H9 (cell line): Measurements from ENCODE around the gene TMEM191C. TPM values are rescaled to one million over a fixed set of nuclear protein-coding genes. Genes with fewer than 3 reads are reported as not detected.
"Not testable (repeated sequence)": the region's sequence is repeated elsewhere in the genome, so short reads cannot be mapped to it uniquely, and the experiment has no call there.

Experiments
- DNase-seq: peaks from one replicate; pipeline ENCODE4 v3.0.0-alpha.2; 2017
- H2AFZ ChIP-seq: one replicate; pipeline ENCODE4 v1.6.1; 2013; ENCODE audit warnings: mild to moderate bottlenecking, low read length, control low read depth, moderate library complexity
- H2AK5ac ChIP-seq: 2 replicates; pipeline ENCODE4 v1.6.1; 2013; ENCODE audit warnings: low read length, control low read depth, mixed read lengths; ENCODE audit not compliant: insufficient read length
- H2BK120ac ChIP-seq: one replicate; pipeline ENCODE4 v1.6.1; 2013; ENCODE audit warnings: low read depth, mild to moderate bottlenecking, low read length, control low read depth, inconsistent platforms; ENCODE audit not compliant: poor library complexity, severe bottlenecking
- H2BK12ac ChIP-seq: 2 replicates; pipeline ENCODE4 v1.6.1; 2013; ENCODE audit warnings: low read length, control low read depth, mixed read lengths, low read depth; ENCODE audit not compliant: insufficient read length
- H2BK15ac ChIP-seq: 2 replicates; pipeline ENCODE4 v1.6.1; 2013; ENCODE audit warnings: low read depth, low read length, control low read depth
- H2BK20ac ChIP-seq: one replicate; pipeline ENCODE4 v1.6.1; 2013; ENCODE audit warnings: low read depth, mild to moderate bottlenecking, low read length, control low read depth, inconsistent platforms; ENCODE audit not compliant: poor library complexity, severe bottlenecking
- H2BK5ac ChIP-seq: 2 replicates; pipeline ENCODE4 v1.6.1; 2013; ENCODE audit warnings: low read length, control low read depth, mixed read lengths; ENCODE audit not compliant: insufficient read length
- H3K14ac ChIP-seq: 2 replicates; pipeline ENCODE4 v1.6.1; 2013; ENCODE audit warnings: low read length, control low read depth; ENCODE audit not compliant: insufficient read depth
- H3K18ac ChIP-seq: 2 replicates; pipeline ENCODE4 v1.6.1; 2013; ENCODE audit warnings: low read depth, mild to moderate bottlenecking, mixed read lengths, low read length, control low read depth; ENCODE audit not compliant: insufficient read length
- H3K23ac ChIP-seq: 2 replicates; pipeline ENCODE4 v1.6.1; 2013; ENCODE audit warnings: low read length, control low read depth, mixed read lengths, low read depth; ENCODE audit not compliant: insufficient read length
- H3K23me2 ChIP-seq: 2 replicates; pipeline ENCODE4 v1.6.1; 2013; ENCODE audit warnings: low read depth, mild to moderate bottlenecking, mixed read lengths, low read length, control low read depth; ENCODE audit not compliant: insufficient read length, poor library complexity, severe bottlenecking
- H3K27ac ChIP-seq: 2 replicates; pipeline ENCODE4 v1.5.1; 2013; ENCODE audit warnings: low read length, control low read depth, mixed read lengths, low read depth; ENCODE audit not compliant: insufficient read length
- H3K27me3 ChIP-seq: 2 replicates; pipeline ENCODE4 v1.6.1; 2013; ENCODE audit warnings: low read length, control low read depth, inconsistent platforms; ENCODE audit not compliant: insufficient read depth
- H3K4ac ChIP-seq: 2 replicates; pipeline ENCODE4 v1.6.1; 2013; ENCODE audit warnings: low read depth, mild to moderate bottlenecking, control low read depth, inconsistent platforms, low read length, moderate library complexity
- H3K4me1 ChIP-seq: 2 replicates; pipeline ENCODE4 v1.6.1; 2013; ENCODE audit warnings: low read length, control low read depth, inconsistent platforms; ENCODE audit not compliant: insufficient read depth
- H3K4me2 ChIP-seq: 2 replicates; pipeline ENCODE4 v1.6.1; 2013; ENCODE audit warnings: low read length, control low read depth, mixed read lengths; ENCODE audit not compliant: insufficient read length, insufficient read depth
- H3K56ac ChIP-seq: 2 replicates; pipeline ENCODE4 v1.6.1; 2013; ENCODE audit warnings: low read depth, mild to moderate bottlenecking, mixed read lengths, low read length, control low read depth; ENCODE audit not compliant: insufficient read length
- H3K79me1 ChIP-seq: 2 replicates; pipeline ENCODE4 v1.6.1; 2013; ENCODE audit warnings: low read depth, mild to moderate bottlenecking, moderate library complexity, low read length, control low read depth, inconsistent platforms; ENCODE audit not compliant: insufficient read depth, poor library complexity, severe bottlenecking
- H3K79me2 ChIP-seq: 2 replicates; pipeline ENCODE4 v1.6.1; 2013; ENCODE audit warnings: low read length, control low read depth, inconsistent platforms; ENCODE audit not compliant: insufficient read depth
- H3K9ac ChIP-seq: 2 replicates; pipeline ENCODE4 v1.6.1; 2013; ENCODE audit warnings: low read length, control low read depth, mixed read lengths; ENCODE audit not compliant: insufficient read length; ENCODE audit errors: extremely low read depth
- H3K9me3 ChIP-seq: one replicate; pipeline ENCODE4 v1.6.1; 2013; ENCODE audit warnings: low read depth, low read length, inconsistent platforms; ENCODE audit not compliant: control insufficient read depth
- H3T11ph ChIP-seq: one replicate; pipeline ENCODE4 v1.6.1; 2013; ENCODE audit warnings: mild to moderate bottlenecking, low read length, control low read depth, inconsistent platforms
- H4K20me1 ChIP-seq: one replicate; pipeline ENCODE4 v1.6.1; 2013; ENCODE audit not compliant: control insufficient read depth, insufficient read length, insufficient read depth
- H4K5ac ChIP-seq: 2 replicates; pipeline ENCODE4 v1.6.1; 2013; ENCODE audit warnings: low read depth, mild to moderate bottlenecking, mixed read lengths, low read length, control low read depth; ENCODE audit not compliant: insufficient read length
- H4K8ac ChIP-seq: replicated peaks from 2 replicates; pipeline ENCODE4 v1.6.1; 2013; ENCODE audit warnings: low read length, control low read depth, mixed read lengths, low read depth; ENCODE audit not compliant: insufficient read length
- H4K91ac ChIP-seq: 2 replicates; pipeline ENCODE4 v1.6.1; 2013; ENCODE audit warnings: low read depth, mild to moderate bottlenecking, moderate library complexity, mixed read lengths, low read length, control low read depth; ENCODE audit not compliant: insufficient read length
- H3K27ac Mint-ChIP-seq, 3 experiments: 2 replicates in 2 of 3; 3 replicates in 1 of 3; pipeline ENCODE4 v1.8.0; 2020 to 2021; ENCODE audit warnings: mixed read lengths in 3 of 3, mild to moderate bottlenecking in 1 of 3, moderate library complexity in 1 of 3
- H3K27me3 Mint-ChIP-seq: 2 replicates; pipeline ENCODE4 v1.8.0; 2021; ENCODE audit warnings: low read depth, mild to moderate bottlenecking, moderate library complexity, mixed read lengths
- H3K36me3 Mint-ChIP-seq, 3 experiments: 2 replicates in 2 of 3; 3 replicates in 1 of 3; pipeline ENCODE4 v1.8.0; 2020 to 2021; ENCODE audit warnings: low read depth in 3 of 3, mixed read lengths in 3 of 3; ENCODE audit not compliant: insufficient read depth in 1 of 3
- H3K4me1 Mint-ChIP-seq, 2 experiments: 2 replicates each; pipeline ENCODE4 v1.8.0; 2020; ENCODE audit warnings: mixed read lengths in 2 of 2
- H3K4me3 Mint-ChIP-seq, 2 experiments: 2 replicates in 1 of 2; 3 replicates in 1 of 2; pipeline ENCODE4 v1.8.0; 2020 to 2021; ENCODE audit warnings: mild to moderate bottlenecking in 2 of 2, mixed read lengths in 2 of 2, moderate library complexity in 1 of 2
- H3K9me3 Mint-ChIP-seq, 2 experiments: 2 replicates in 1 of 2; 3 replicates in 1 of 2; pipeline ENCODE4 v1.8.0; 2020; ENCODE audit warnings: mild to moderate bottlenecking in 2 of 2, mixed read lengths in 2 of 2, moderate library complexity in 1 of 2
- WGBS: extraction: QIAGEN DNeasy Blood & Tissue Kit; methylation state at CpG from one replicate; pipeline ENCODE4 v1.1.7; 2013; ENCODE audit warnings: missing lambda C conversion rate, low lambda C conversion rate, mixed read lengths; ENCODE audit not compliant: insufficient read length; ENCODE audit errors: extremely low coverage; 5-methylcytosine and 5-hydroxymethylcytosine counted together
- total RNA-seq: library from RNA; stranded (reverse); gene quantifications from 2 replicates; pipeline ENCODE4 v1.2.1, GENCODE V29; 2021

The TMEM191C gene
- total RNA-seq, 1 experiment from 2014 or later = 4.2 TPM

DNA sequence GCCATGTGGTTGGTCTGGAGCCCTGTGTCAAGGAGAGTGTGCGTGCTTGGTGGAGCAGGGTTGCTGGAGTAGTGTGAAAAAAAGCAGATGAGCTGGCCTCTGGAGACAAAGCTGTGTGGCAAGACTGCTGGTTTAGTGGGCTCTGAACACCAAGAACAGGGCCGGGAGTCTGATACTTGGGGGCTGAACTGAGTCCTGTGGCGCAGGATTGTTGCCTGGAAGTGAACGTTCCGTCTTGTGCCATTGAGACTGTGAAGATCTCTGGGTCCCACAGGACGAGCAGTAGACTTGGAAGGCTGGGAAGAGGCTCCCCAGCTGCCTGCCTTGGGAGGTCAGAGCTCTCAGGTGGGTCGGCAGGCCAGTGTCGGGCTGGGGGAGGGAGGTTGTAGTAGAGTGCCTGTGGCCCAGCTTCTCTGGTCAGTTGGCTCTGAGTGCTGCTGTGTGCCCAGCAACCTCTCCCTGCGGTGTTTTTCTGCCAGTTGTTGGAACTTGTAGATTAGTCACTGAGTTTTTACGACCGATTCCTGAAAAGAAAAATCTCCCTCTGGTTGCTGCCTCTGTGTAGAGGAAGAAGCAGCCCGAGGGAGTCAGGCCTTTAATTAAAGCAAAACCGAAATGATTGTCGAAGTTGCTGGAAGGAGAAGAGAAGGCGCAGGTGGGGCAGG is 48.1 kb upstream of the TMEM191C start:
- not testable (repeated sequence) for H3K4ac ChIP-seq, H3K27me3 Mint-ChIP-seq, H4K91ac ChIP-seq, H3K79me1 ChIP-seq, H3K4me1 Mint-ChIP-seq, H2BK20ac ChIP-seq, H4K8ac ChIP-seq, DNase-seq, H3K9me3 Mint-ChIP-seq, H2BK15ac ChIP-seq, H3K79me2 ChIP-seq, H3K14ac ChIP-seq, H3K4me3 Mint-ChIP-seq, H2AFZ ChIP-seq, H4K20me1 ChIP-seq, H2AK5ac ChIP-seq, H2BK120ac ChIP-seq, H3K4me1 ChIP-seq, H3T11ph ChIP-seq, H3K27me3 ChIP-seq, H3K56ac ChIP-seq, H3K9ac ChIP-seq, H3K18ac ChIP-seq, H4K5ac ChIP-seq, H2BK5ac ChIP-seq, H3K23me2 ChIP-seq, H3K4me2 ChIP-seq, H3K36me3 Mint-ChIP-seq, H3K9me3 ChIP-seq, H2BK12ac ChIP-seq, H3K23ac ChIP-seq, H3K27ac ChIP-seq, H3K27ac Mint-ChIP-seq
- WGBS = no CpG with 5 or more reads among the region's 15 CpGs

GRCh38 chr22:21420180-21420763 is 46.9 kb upstream of the TMEM191C start:
- H2AFZ ChIP-seq, H3K27me3 ChIP-seq, H3K4me2 ChIP-seq: not testable (repeated sequence)

More at GRCh38 chr22:21420180-21420763, 46.9 kb upstream of the TMEM191C start:
- not testable (repeated sequence) for H3K9me3 ChIP-seq, H2BK5ac ChIP-seq, H3K9ac ChIP-seq, H4K5ac ChIP-seq, H4K20me1 ChIP-seq, H3K4me1 Mint-ChIP-seq, H3K14ac ChIP-seq, H3K79me1 ChIP-seq, H4K8ac ChIP-seq, H3K56ac ChIP-seq, H3K27ac ChIP-seq, H2BK12ac ChIP-seq, H3K9me3 Mint-ChIP-seq, H2BK20ac ChIP-seq, H3K4me1 ChIP-seq, H3T11ph ChIP-seq, H3K27me3 Mint-ChIP-seq, H3K27ac Mint-ChIP-seq, H2AK5ac ChIP-seq, H2BK120ac ChIP-seq, H3K36me3 Mint-ChIP-seq, H3K4me3 Mint-ChIP-seq, H3K18ac ChIP-seq, H3K23me2 ChIP-seq, H3K79me2 ChIP-seq, H2BK15ac ChIP-seq, H3K4ac ChIP-seq, DNase-seq, H3K23ac ChIP-seq, H4K91ac ChIP-seq
- WGBS = no CpG with 5 or more reads among the region's 19 CpGs
